Colonic mucosa (tissue), 4 donors: ENCODE data around the gene ACTRT2. TPM values are rescaled to one million over a fixed set of nuclear protein-coding genes. Genes with fewer than 3 reads are reported as not detected.

Source experiments
- DNase-seq: peaks from one replicate; pipeline ENCODE4 v3.0.0-alpha.2; 2020
- H3K27ac ChIP-seq: fragments of 200-600 bp; one replicate; pipeline ENCODE4 v1.8.0; 2021
- H3K27me3 ChIP-seq: fragments of 200-600 bp; one replicate; pipeline ENCODE4 v1.8.0; 2021
- H3K36me3 ChIP-seq: fragments of 200-600 bp; one replicate; pipeline ENCODE4 v1.8.0; 2021
- H3K4me1 ChIP-seq: fragments of 200-600 bp; one replicate; pipeline ENCODE4 v1.8.0; 2021; ENCODE audit warnings: mild to moderate bottlenecking
- H3K4me3 ChIP-seq: fragments of 200-600 bp; one replicate; pipeline ENCODE4 v1.8.0; 2021
- H3K9ac ChIP-seq, 2 donors: one replicate each; pipeline ENCODE4 v1.7.0; 2013; ENCODE audit warnings: control low read depth in 2 of 2, low read depth in 2 of 2, low read length in 2 of 2
- H3K9me3 ChIP-seq: fragments of 200-600 bp; one replicate; pipeline ENCODE4 v1.8.0; 2021
- intact Hi-C: fragments of 100-400 bp; cut with DNase I; formaldehyde crosslinking; loops from one replicate; pipeline ENCODE4 v1.14.1; 2022
- total RNA-seq, 2 donors: library from RNA; stranded (reverse); fragmentation: NEBNext Ultra II Directional in 1 of 2; extraction: Animal tissue kit (Norgen Biotek cat#: 25700) in 1 of 2; gene quantifications; one replicate each; pipeline ENCODE4 v1.2.1, GENCODE V29; 2021
- TF ChIP-seq, protein P1 (sequence below): fragments of 200-600 bp; IDR thresholded peaks from one replicate; pipeline ENCODE4 v1.8.0; 2022; ENCODE audit warnings: antibody characterized with exemption, mild to moderate bottlenecking
- donor health status: healthy.
- donor health status: DM: no; HTN: no; CAD: no.
- donor health status: DM: no; HTN: no; CAD: no.

The ACTRT2 gene
- total RNA-seq, 2 donors from 2014 or later: not detected

DNA sequence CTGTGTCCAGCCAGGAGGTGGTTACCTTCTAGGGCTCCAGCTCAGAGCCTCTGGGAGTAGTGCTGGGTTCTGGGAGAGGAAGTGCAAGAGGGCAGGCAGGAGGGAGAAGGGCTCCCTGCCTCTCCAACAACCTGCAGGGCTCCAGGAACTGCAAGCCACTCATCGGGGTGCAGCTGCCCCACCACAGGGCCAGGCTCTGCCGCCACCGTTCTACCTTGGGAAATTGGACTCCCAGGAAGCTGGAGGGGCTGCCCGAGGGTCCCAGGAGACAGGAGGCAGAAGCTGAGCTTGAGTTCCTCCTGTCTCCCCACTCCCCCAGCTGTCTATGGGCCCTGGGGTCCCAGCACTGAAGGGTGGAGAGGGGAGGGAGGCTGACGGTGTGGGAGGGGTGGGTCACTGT lies 40.3 kb downstream of the ACTRT2 start:
- TF ChIP-seq, protein P1, sequence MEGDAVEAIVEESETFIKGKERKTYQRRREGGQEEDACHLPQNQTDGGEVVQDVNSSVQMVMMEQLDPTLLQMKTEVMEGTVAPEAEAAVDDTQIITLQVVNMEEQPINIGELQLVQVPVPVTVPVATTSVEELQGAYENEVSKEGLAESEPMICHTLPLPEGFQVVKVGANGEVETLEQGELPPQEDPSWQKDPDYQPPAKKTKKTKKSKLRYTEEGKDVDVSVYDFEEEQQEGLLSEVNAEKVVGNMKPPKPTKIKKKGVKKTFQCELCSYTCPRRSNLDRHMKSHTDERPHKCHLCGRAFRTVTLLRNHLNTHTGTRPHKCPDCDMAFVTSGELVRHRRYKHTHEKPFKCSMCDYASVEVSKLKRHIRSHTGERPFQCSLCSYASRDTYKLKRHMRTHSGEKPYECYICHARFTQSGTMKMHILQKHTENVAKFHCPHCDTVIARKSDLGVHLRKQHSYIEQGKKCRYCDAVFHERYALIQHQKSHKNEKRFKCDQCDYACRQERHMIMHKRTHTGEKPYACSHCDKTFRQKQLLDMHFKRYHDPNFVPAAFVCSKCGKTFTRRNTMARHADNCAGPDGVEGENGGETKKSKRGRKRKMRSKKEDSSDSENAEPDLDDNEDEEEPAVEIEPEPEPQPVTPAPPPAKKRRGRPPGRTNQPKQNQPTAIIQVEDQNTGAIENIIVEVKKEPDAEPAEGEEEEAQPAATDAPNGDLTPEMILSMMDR: no peak
- no peak for DNase-seq
- Histone ChIP-seq H3K9me3 (no peaks in the 10 kb centered on the region), H3K4me1 (no peaks in the 10 kb centered on the region), H3K4me3 (no peak overlapping the region), H3K27ac (no peak overlapping the region), H3K27me3 (peaks cover 54% of the 10 kb centered on the region), H3K36me3 (no peaks in the 10 kb centered on the region), H3K9ac (no peak overlapping the region)
- intact Hi-C loops: loop anchor here (5.0 to 10.0 kb wide), 2 partner anchors 223 to 346 kb away; no protein-coding TSS in a partner anchor

DNA sequence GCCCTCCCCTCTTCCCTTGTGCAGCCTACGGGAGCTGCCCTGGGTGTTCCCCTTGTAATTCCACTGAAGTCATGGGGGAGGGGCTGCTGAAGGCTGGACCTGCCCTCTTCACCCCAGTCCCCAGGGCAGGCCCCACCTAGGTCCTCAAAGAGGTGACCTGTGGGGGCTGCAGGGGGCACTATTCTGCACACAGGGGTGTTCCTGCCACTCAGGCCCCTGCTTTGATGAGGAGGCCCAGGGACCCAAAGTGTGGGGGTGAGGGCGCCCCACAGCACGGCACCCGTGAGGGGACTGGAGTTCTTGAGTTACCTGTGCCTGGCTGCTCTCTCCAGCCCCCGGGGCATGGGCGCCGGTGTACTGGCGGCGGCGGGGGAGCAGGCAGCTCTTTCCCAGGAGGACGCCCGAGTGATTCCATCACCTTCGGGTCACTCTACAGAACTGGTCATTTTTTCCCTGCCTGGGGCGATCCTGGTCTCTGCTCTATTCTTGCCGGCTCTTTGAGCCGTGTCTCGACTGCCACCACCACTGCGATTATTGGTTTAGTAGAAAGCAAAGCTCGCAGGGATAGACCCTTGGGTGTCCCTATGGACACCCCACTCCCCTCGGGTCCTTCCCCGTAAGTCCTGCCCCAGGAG lies 40.8 kb downstream of the ACTRT2 start:
- H3K4me3 ChIP-seq: no peak overlapping the region
- no peaks in the 10 kb centered on the region for H3K36me3 ChIP-seq
- intact Hi-C loops: loop anchor here (5.0 to 10.0 kb wide), 2 partner anchors 223 to 345 kb away; no protein-coding TSS in a partner anchor
- H3K27me3 ChIP-seq: peaks cover 60% of the 10 kb centered on the region
- no peak overlapping the region for H3K9ac ChIP-seq
- no peaks in the 10 kb centered on the region for H3K9me3 ChIP-seq
- TF ChIP-seq, protein P1: no peak
- H3K4me1 ChIP-seq: no peaks in the 10 kb centered on the region
- no peak for DNase-seq
- H3K27ac ChIP-seq: no peak overlapping the region

DNA sequence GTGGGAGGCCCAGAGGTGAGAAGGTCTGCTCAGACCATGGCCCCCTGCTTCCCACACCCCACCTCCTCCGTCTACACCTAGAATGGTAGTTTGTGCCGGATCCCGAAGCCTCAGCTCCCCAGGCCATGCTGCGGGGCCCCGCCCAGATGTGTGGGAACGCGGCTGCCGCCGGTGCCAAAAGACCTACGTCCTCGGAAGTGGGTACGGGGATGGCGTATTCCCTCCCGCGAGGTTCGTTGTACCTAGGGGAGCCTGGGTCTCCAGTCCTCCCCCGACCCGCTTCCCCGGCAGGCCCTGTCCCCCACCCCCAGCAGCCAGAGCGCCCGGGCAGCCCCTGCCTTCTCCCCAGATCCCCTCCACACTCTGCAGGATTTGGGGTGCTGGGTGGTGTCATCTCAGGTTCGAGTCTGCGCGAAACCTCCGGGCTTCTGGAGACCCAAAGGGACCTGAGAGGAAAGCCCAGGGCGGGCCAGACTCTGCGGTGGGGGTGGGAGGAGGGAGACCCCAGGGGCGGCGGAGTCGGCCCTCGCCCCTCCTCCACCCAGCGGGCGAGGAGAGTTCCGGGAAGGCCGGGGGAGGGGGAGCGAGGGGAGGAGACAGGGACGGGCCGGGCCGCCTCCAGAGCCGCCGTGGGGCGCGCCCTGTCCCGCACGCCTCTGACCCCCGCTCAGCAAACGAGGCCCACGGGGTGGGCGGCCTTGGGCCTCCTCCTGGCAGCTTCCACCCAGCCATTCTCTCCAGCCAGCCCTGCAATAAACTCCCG lies 41.5 kb downstream of the ACTRT2 start:
- no peaks in the 10 kb centered on the region for H3K4me1 ChIP-seq
- DNase-seq: no peak
- H3K9me3 ChIP-seq: no peaks in the 10 kb centered on the region
- no peaks in the 10 kb centered on the region for H3K36me3 ChIP-seq
- no peak overlapping the region for H3K4me3 ChIP-seq
- peaks cover 67% of the 10 kb centered on the region for H3K27me3 ChIP-seq
- no peak overlapping the region for H3K9ac ChIP-seq
- TF ChIP-seq, protein P1: no peak
- no peak overlapping the region for H3K27ac ChIP-seq
- intact Hi-C loops: loop anchor here (5.0 to 10.0 kb wide), 2 partner anchors 222 to 345 kb away; no protein-coding TSS in a partner anchor

DNA sequence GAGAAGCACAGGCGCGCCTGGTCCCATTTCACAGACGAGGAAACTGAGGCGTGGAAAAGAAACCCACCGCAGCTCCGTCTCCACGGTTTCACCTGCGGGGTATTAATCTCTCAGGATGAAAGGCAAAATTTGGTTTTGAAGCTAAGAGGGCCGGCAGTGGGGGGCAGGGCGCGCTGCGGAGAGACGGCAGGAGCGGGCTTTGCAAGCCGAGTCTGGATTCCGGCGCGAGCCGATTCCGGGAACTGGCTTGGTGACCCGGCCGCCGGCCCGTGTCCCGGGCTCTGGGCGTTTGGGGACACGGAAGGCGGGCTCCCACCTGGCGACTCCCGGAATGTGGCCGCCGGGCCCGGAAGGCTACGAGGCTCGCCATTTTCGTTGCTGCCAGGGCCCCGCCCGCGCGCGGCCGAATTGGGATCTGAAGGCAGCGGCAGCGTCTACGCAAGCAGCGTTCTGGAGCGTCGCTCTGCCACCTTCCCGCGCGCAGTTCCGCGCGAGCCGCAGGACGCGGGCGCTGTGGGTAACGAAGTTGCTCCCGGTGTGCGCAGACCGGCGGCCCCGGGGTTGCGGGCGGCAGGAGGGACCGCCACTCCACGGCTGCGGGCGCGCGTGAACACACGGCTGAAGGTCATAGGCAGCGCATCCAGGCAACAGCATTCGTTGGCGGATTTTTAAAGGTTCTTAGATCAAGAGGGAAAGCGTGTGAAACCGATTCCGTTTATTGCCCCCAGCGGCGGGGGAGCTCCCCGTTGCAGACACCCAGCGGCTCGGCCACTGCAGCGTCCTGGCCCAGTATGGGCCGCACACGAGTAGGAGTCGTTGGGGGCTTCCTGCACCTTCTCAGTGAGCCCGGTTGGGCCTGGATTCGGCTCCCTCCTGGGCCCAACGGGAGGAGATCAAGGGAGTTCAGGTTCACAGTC lies 42.4 kb downstream of the ACTRT2 start:
- Histone ChIP-seq H3K4me3 (no peak overlapping the region), H3K9me3 (no peaks in the 10 kb centered on the region), H3K9ac (no peak overlapping the region), H3K27ac (no peak overlapping the region), H3K36me3 (no peaks in the 10 kb centered on the region), H3K4me1 (no peaks in the 10 kb centered on the region), H3K27me3 (peaks cover 75% of the 10 kb centered on the region)
- TF ChIP-seq, protein P1: no peak
- intact Hi-C loops: loop anchor here (5.0 to 10.0 kb wide), 2 partner anchors 221 to 344 kb away; no protein-coding TSS in a partner anchor
- DNase-seq: no peak

DNA sequence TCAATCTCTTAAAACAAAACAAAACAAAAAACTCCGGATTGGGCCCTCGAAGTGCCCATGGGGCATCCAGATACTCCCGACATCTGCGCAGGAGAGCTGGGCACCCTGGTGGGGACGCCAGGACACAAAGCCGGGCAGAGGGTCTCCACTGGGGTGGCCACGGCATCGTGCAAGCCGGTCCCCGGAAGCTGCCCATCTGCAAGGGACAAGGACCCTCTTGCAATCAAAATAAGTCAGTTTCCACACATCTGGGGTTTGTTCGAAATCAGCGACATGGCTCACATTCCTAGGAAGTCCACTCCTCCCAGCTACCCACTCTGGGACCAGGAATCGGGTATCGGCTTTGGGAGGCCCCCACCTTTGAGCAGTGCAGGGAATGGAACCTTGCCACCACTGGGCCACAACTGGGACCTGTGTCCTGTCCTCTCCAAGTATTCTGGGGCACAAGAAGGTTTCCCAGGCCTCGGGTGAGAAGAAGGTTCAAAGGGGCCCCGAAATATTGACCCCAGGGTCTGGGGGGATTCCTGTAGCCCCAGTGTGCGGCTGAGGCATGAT lies 43.1 kb downstream of the ACTRT2 start:
- Histone ChIP-seq H3K9ac (no peak overlapping the region), H3K36me3 (no peaks in the 10 kb centered on the region), H3K27me3 (peaks cover 78% of the 10 kb centered on the region), H3K4me3 (no peak overlapping the region), H3K4me1 (no peaks in the 10 kb centered on the region), H3K27ac (no peak overlapping the region), H3K9me3 (no peaks in the 10 kb centered on the region)
- TF ChIP-seq, protein P1: no peak
- intact Hi-C loops: loop anchor here (5.0 to 10.0 kb wide), 2 partner anchors 220 to 343 kb away; no protein-coding TSS in a partner anchor
- DNase-seq: no peak
